AG04449 (cell line): ENCODE data around the gene REEP2.
A peak's percentile ranks its signal among the peaks of the same experiment; 100 is the strongest.

Source experiments
- CTCF ChIA-PET: fragments of 350-600 bp; formaldehyde crosslinking; extraction: SDS; loops from one replicate; lab custom pipeline; 2021; ENCODE audit warnings: antibody characterized with exemption; lab: Yijun Ruan, JAX
- POLR2A ChIA-PET: fragments of 400-600, 350-600 bp; formaldehyde crosslinking; extraction: SDS; loops from one replicate; lab custom pipeline; 2020; ENCODE audit warnings: antibody characterized with exemption, inconsistent platforms; lab: Yijun Ruan, JAX
- DNase-seq: peaks from one replicate; pipeline ENCODE4 v3.0.0-alpha.2; 2010; ENCODE audit warnings: low read depth, low spot score
- H3K4me3 ChIP-seq: 2 replicates; pipeline ENCODE4 v1.5.1; 2011; ENCODE audit warnings: low read depth, mild to moderate bottlenecking, control low read depth, low read length
- CTCF ChIP-seq: IDR thresholded peaks from one replicate; pipeline ENCODE4 v1.5.1; 2011; ENCODE audit warnings: mild to moderate bottlenecking, moderate library complexity, low read length, control low read depth, inconsistent platforms; ENCODE audit not compliant: insufficient read depth; ENCODE audit errors: missing control alignments

Gene REEP2

GRCh38 chr5:138463419-138464007 is 24.7 kb downstream of the REEP2 start:
- POLR2A ChIA-PET, result interaction anchor here (0.6 to 3.7 kb wide), 7 partner anchors 8 to 809 kb away, joined by 4 to 36 read pairs (median 11); partner anchors contain the start of gene ETF1
- no peak for DNase-seq
- CTCF ChIA-PET, result interaction anchor here (1.1 to 12.8 kb wide), 16 partner anchors 8 to 125 kb away, joined by 3 to 207 read pairs (median 9); partner anchors contain the start of genes ETF1 and FAM53C
- TF ChIP-seq CTCF, result peak; percentile 13
- peak overlapping the region; percentile 68 for H3K4me3 ChIP-seq

GRCh38 chr5:138464008-138464387 is 25.1 kb downstream of the REEP2 start:
- POLR2A ChIA-PET, result interaction anchor here (1.7 to 3.7 kb wide), 7 partner anchors 9 to 808 kb away, joined by 5 to 36 read pairs (median 19); partner anchors contain the start of gene ETF1
- CTCF ChIA-PET, result interaction anchor here (1.1 to 12.8 kb wide), 14 partner anchors 12 to 80 kb away, joined by 3 to 207 read pairs (median 12); partner anchors contain the start of gene ETF1
- DNase-seq, result no peak
- TF ChIP-seq CTCF, result peak; percentile 87
- peak overlapping the region; percentile 82 for H3K4me3 ChIP-seq

GRCh38 chr5:138464388-138465260 is 25.8 kb downstream of the REEP2 start:
- POLR2A ChIA-PET, result interaction anchor here (0.6 to 3.7 kb wide), 21 partner anchors 9 to 830 kb away, joined by 3 to 36 read pairs (median 5); partner anchors contain the start of genes ETF1, FAM53C and HSPA9
- peak overlapping the region; percentile 82 for H3K4me3 ChIP-seq
- CTCF ChIA-PET, result interaction anchor here (1.0 to 12.8 kb wide), 17 partner anchors 13 to 112 kb away, joined by 3 to 207 read pairs (median 7); partner anchors contain the start of genes ETF1 and KDM3B
- peak; percentile 89 for DNase-seq
- TF ChIP-seq CTCF, result peak; percentile 28

- no peak for DNase-seq
- TF ChIP-seq CTCF, result peak; percentile 22
- peak within 1 kb of the TSS; percentile 82 for H3K4me3 ChIP-seq
- ChIA-PET POLR2A (interaction anchor here (0.6 to 3.7 kb wide), 23 partner anchors 8 to 829 kb away, joined by 3 to 36 read pairs (median 4); partner anchors contain the start of genes ETF1, FAM53C and HSPA9), CTCF (interaction anchor here (1.0 to 12.8 kb wide), 14 partner anchors 12 to 113 kb away, joined by 3 to 207 read pairs (median 12); partner anchors contain the start of genes ETF1 and KDM3B)
These were observed 26.6 kb downstream of the REEP2 start, which contains the start of gene EGR1 for GRCh38 chr5:138465261-138466124. Gene EGR1, plus strand, starts transcription at chr5:138465479. Its CDS starts 283 bp downstream, at chr5:138465762.

GRCh38 chr5:138466125-138466899 is 27.5 kb downstream of the REEP2 start:
- DNase-seq, result no peak
- no peak for TF ChIP-seq CTCF
- ChIA-PET CTCF (interaction anchor here (3.4 to 12.8 kb wide), 4 partner anchors 14 to 35 kb away, joined by 19 to 207 read pairs (median 44); no protein-coding TSS in a partner anchor), POLR2A (interaction anchor here (0.8 to 3.7 kb wide), 14 partner anchors 8 to 191 kb away, joined by 3 to 36 read pairs (median 8); partner anchors contain the start of gene ETF1)
- H3K4me3 ChIP-seq, result peak overlapping the region; percentile 82
